Colonic mucosa (tissue), 4 donors: ENCODE measurements around the gene TMC3. TPM values are rescaled to one million over a fixed set of nuclear protein-coding genes. Genes with fewer than 3 reads are reported as not detected.

ENCODE experiments used
- DNase-seq: peaks from one replicate; pipeline ENCODE4 v3.0.0-alpha.2; 2020
- H3K27ac ChIP-seq: fragments of 200-600 bp; one replicate; pipeline ENCODE4 v1.8.0; 2021
- H3K27me3 ChIP-seq: fragments of 200-600 bp; one replicate; pipeline ENCODE4 v1.8.0; 2021
- H3K36me3 ChIP-seq: fragments of 200-600 bp; one replicate; pipeline ENCODE4 v1.8.0; 2021
- H3K4me1 ChIP-seq: fragments of 200-600 bp; one replicate; pipeline ENCODE4 v1.8.0; 2021; ENCODE audit warnings: mild to moderate bottlenecking
- H3K4me3 ChIP-seq: fragments of 200-600 bp; one replicate; pipeline ENCODE4 v1.8.0; 2021
- H3K9ac ChIP-seq, 2 donors: one replicate each; pipeline ENCODE4 v1.7.0; 2013; ENCODE audit warnings: control low read depth in 2 of 2, low read depth in 2 of 2, low read length in 2 of 2
- H3K9me3 ChIP-seq: fragments of 200-600 bp; one replicate; pipeline ENCODE4 v1.8.0; 2021
- intact Hi-C: fragments of 100-400 bp; cut with DNase I; formaldehyde crosslinking; loops from one replicate; pipeline ENCODE4 v1.14.1; 2022
- total RNA-seq, 2 donors: library from RNA; stranded (reverse); fragmentation: NEBNext Ultra II Directional in 1 of 2; extraction: Animal tissue kit (Norgen Biotek cat#: 25700) in 1 of 2; gene quantifications; one replicate each; pipeline ENCODE4 v1.2.1, GENCODE V29; 2021
- TF ChIP-seq, protein P1 (sequence below): fragments of 200-600 bp; IDR thresholded peaks from one replicate; pipeline ENCODE4 v1.8.0; 2022; ENCODE audit warnings: antibody characterized with exemption, mild to moderate bottlenecking
- donor health status: healthy.
- donor health status: DM: no; HTN: no; CAD: no.
- donor health status: DM: no; HTN: no; CAD: no.

The TMC3 gene
- total RNA-seq, 2 donors from 2014 or later = 0.08 TPM; not detected in 1

DNA sequence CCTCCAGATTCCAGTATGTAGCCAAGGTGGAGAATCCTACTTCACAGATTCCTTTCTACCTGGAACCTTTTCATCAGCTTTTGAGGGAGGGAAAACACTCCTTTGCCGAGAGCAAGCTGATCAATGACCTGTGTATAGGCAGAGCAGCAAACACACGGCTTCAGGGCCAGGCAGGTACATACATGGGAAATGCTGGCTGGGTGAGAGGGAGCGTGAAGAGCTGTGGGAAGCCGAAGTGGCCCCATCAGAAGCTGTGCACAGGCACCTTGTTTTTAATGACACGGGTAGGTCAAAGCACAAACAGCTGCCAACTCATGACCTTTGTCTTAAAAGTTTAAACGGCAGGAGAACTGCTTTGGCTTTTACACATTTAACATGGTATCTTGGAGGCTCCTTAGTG, 75.4 kb downstream of the TMC3 start:
- intact Hi-C loops = no loop called here
- H3K27ac ChIP-seq = peak overlapping the region; percentile 71
- H3K9ac ChIP-seq = peak overlapping the region in 1 of 2 donors; percentile 65
- no peaks in the 10 kb centered on the region for H3K4me1 ChIP-seq
- no peak for DNase-seq
- TF ChIP-seq, protein P1, sequence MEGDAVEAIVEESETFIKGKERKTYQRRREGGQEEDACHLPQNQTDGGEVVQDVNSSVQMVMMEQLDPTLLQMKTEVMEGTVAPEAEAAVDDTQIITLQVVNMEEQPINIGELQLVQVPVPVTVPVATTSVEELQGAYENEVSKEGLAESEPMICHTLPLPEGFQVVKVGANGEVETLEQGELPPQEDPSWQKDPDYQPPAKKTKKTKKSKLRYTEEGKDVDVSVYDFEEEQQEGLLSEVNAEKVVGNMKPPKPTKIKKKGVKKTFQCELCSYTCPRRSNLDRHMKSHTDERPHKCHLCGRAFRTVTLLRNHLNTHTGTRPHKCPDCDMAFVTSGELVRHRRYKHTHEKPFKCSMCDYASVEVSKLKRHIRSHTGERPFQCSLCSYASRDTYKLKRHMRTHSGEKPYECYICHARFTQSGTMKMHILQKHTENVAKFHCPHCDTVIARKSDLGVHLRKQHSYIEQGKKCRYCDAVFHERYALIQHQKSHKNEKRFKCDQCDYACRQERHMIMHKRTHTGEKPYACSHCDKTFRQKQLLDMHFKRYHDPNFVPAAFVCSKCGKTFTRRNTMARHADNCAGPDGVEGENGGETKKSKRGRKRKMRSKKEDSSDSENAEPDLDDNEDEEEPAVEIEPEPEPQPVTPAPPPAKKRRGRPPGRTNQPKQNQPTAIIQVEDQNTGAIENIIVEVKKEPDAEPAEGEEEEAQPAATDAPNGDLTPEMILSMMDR = no peak
- H3K27me3 ChIP-seq = no peaks in the 10 kb centered on the region
- no peaks in the 10 kb centered on the region for H3K9me3 ChIP-seq
- H3K4me3 ChIP-seq = peak overlapping the region; percentile 19
- H3K36me3 ChIP-seq = no peaks in the 10 kb centered on the region

GRCh38 chr15:81297603-81298575, 76.1 kb downstream of the TMC3 start:
- Histone ChIP-seq H3K27ac (peak overlapping the region; percentile 71), H3K4me1 (no peaks in the 10 kb centered on the region), H3K4me3 (peak overlapping the region; percentile 35), H3K9ac (peak overlapping the region; percentile 28 to 65), H3K36me3 (no peaks in the 10 kb centered on the region), H3K9me3 (no peaks in the 10 kb centered on the region), H3K27me3 (no peaks in the 10 kb centered on the region)
- no peak for DNase-seq
- TF ChIP-seq, protein P1 = no peak
- intact Hi-C loops = no loop called here

- H3K4me3 ChIP-seq = peak overlapping the region; percentile 35
- DNase-seq = no peak
- H3K9me3 ChIP-seq = no peaks in the 10 kb centered on the region
- peak overlapping the region; percentile 28 to 65 for H3K9ac ChIP-seq
- TF ChIP-seq, protein P1 = no peak
- no peaks in the 10 kb centered on the region for H3K36me3 ChIP-seq
- no peaks in the 10 kb centered on the region for H3K4me1 ChIP-seq
- peak overlapping the region; percentile 71 for H3K27ac ChIP-seq
- H3K27me3 ChIP-seq = no peaks in the 10 kb centered on the region
- intact Hi-C loops = no loop called here
These were observed 76.9 kb downstream of the TMC3 start for GRCh38 chr15:81297147-81297572.

- peak; percentile 49 for DNase-seq
- Histone ChIP-seq H3K27me3 (no peaks in the 10 kb centered on the region), H3K36me3 (no peaks in the 10 kb centered on the region), H3K27ac (peak overlapping the region; percentile 71), H3K9ac (peak overlapping the region; percentile 41 to 65), H3K9me3 (no peaks in the 10 kb centered on the region), H3K4me3 (peak overlapping the region; percentile 35), H3K4me1 (no peaks in the 10 kb centered on the region)
- TF ChIP-seq, protein P1 = no peak
- intact Hi-C loops = no loop called here
These were observed 77.3 kb downstream of the TMC3 start for GRCh38 chr15:81296673-81297072.

GRCh38 chr15:81296186-81296585, 77.8 kb downstream of the TMC3 start:
- H3K9ac ChIP-seq = peak overlapping the region; percentile 41 to 65
- TF ChIP-seq, protein P1 = no peak
- H3K36me3 ChIP-seq = no peaks in the 10 kb centered on the region
- DNase-seq = no peak
- H3K9me3 ChIP-seq = no peaks in the 10 kb centered on the region
- no peak overlapping the region for H3K4me3 ChIP-seq
- H3K27me3 ChIP-seq = no peaks in the 10 kb centered on the region
- no peaks in the 10 kb centered on the region for H3K4me1 ChIP-seq
- intact Hi-C loops = no loop called here
- H3K27ac ChIP-seq = peak overlapping the region; percentile 71
